GM23248 (cell line): ENCODE data around the gene IRF5. TPM values are rescaled to one million over a fixed set of nuclear protein-coding genes. Genes with fewer than 3 reads are reported as not detected.
"Not testable (repeated sequence)": the region's sequence is repeated elsewhere in the genome, so short reads cannot be mapped to it uniquely, and the experiment has no call there.

Experiments
- DNase-seq: peaks from one replicate; pipeline ENCODE4 v3.0.0-alpha.2; 2015
- H2AFZ ChIP-seq: fragments of 200-600 bp; sonication (generic); 2 replicates; pipeline ENCODE4 v1.6.1; 2016; ENCODE audit warnings: antibody characterized with exemption
- H3F3A ChIP-seq: fragments of 200-600 bp; sonication (generic); 2 replicates; pipeline ENCODE4 v1.6.1; 2016; ENCODE audit warnings: mild to moderate bottlenecking, antibody characterized with exemption, mixed run types; ENCODE audit not compliant: insufficient read depth
- H3K27ac ChIP-seq: fragments of 200-600 bp; sonication (generic); 2 replicates; pipeline ENCODE4 v1.5.1; 2016; ENCODE audit warnings: mild to moderate bottlenecking
- H3K27me3 ChIP-seq: fragments of 200-600 bp; sonication (generic); replicated peaks from 2 replicates; pipeline ENCODE4 v1.6.1; 2016; ENCODE audit warnings: mild to moderate bottlenecking; ENCODE audit not compliant: insufficient read depth
- H3K36me3 ChIP-seq: fragments of 200-600 bp; sonication (generic); 2 replicates; pipeline ENCODE4 v1.6.1; 2016; ENCODE audit warnings: low read depth, mild to moderate bottlenecking
- H3K4me1 ChIP-seq: fragments of 200-600 bp; sonication (generic); 2 replicates; pipeline ENCODE4 v1.6.1; 2016; ENCODE audit warnings: mild to moderate bottlenecking; ENCODE audit not compliant: insufficient read depth
- H3K4me2 ChIP-seq: fragments of 200-600 bp; sonication (generic); one replicate; pipeline ENCODE4 v1.6.1; 2016; ENCODE audit warnings: mild to moderate bottlenecking; ENCODE audit not compliant: unreplicated experiment
- H3K4me3 ChIP-seq: fragments of 200-600 bp; sonication (generic); 2 replicates; pipeline ENCODE4 v1.5.1; 2016; ENCODE audit warnings: mild to moderate bottlenecking
- H3K79me2 ChIP-seq: fragments of 200-600 bp; sonication (generic); 2 replicates; pipeline ENCODE4 v1.6.1; 2016; ENCODE audit warnings: mild to moderate bottlenecking; ENCODE audit not compliant: insufficient read depth
- H3K9ac ChIP-seq: fragments of 200-600 bp; sonication (generic); 2 replicates; pipeline ENCODE4 v1.6.1; 2016; ENCODE audit warnings: mild to moderate bottlenecking
- H3K9me2 ChIP-seq: fragments of 200-600 bp; sonication (generic); 2 replicates; pipeline ENCODE4 v1.6.1; 2016; ENCODE audit warnings: mixed run types, mild to moderate bottlenecking, moderate library complexity; ENCODE audit not compliant: insufficient read depth
- H3K9me3 ChIP-seq: fragments of 200-600 bp; sonication (generic); one replicate; pipeline ENCODE4 v1.6.1; 2017; ENCODE audit warnings: low read depth
- H4K20me1 ChIP-seq: fragments of 200-600 bp; sonication (generic); 2 replicates; pipeline ENCODE4 v1.6.0; 2016; ENCODE audit not compliant: insufficient read depth
- EZH2 ChIP-seq: fragments of 200-600 bp; sonication (generic); IDR thresholded peaks from 2 replicates; pipeline ENCODE4 v1.6.1; 2018; ENCODE audit warnings: antibody characterized with exemption, mild to moderate bottlenecking; ENCODE audit not compliant: insufficient read depth, poor library complexity, severe bottlenecking
- EZH2phosphoT487 ChIP-seq: fragments of 200-600 bp; sonication (generic); IDR thresholded peaks from 2 replicates; pipeline ENCODE4 v1.6.1; 2018; ENCODE audit warnings: antibody characterized with exemption, moderate library complexity, mild to moderate bottlenecking, low read depth; ENCODE audit not compliant: insufficient read depth
- WGBS, 2 experiments: methylation state at CpG; one replicate each; pipeline ENCODE4 v1.1.6; 2015 to 2017; ENCODE audit warnings: low lambda C conversion rate in 2 of 2, low coverage in 1 of 2; ENCODE audit errors: missing lambda C conversion rate in 2 of 2; 5-methylcytosine and 5-hydroxymethylcytosine counted together
- in situ Hi-C: fragments of 300-500 bp; cut with MboI; formaldehyde crosslinking; loops from 2 replicates; pipeline ENCODE4 v1.15.0; 2020
- polyA plus RNA-seq: library from polyadenylated mRNA; unstranded; fragments of >200 nt; fragmentation: Nextera tagmentation; extraction: Ambion mirVana; gene quantifications from 2 replicates; pipeline ENCODE4 v1.2.1, GENCODE V29; 2016
- total RNA-seq: library from RNA; depleted of rRNA; stranded (reverse); fragments of >200 nt; shearing (Covaris generic); gene quantifications from 2 replicates; pipeline ENCODE4 v1.2.3, GENCODE V29; 2014

IRF5 gene
- total and polyA plus RNA-seq, 2 experiments from 2014 or later = under 0.01 to 0.16 TPM

GRCh38 chr7:128941323-128941890, 3.7 kb downstream of the IRF5 start:
- H3K27me3 ChIP-seq = peaks cover 23% of the 10 kb centered on the region
- in situ Hi-C loops = no loop called here
- TF ChIP-seq EZH2 = no peak

GRCh38 chr7:128941946-128942526, 4.3 kb downstream of the IRF5 start:
- 63 to 72% methylated on average over 14 to 16 of the region's 16 CpGs for WGBS, 2 experiments
- DNase-seq = no peak
- no peaks in the 10 kb centered on the region for H3F3A ChIP-seq
- no peak overlapping the region for H3K4me2 ChIP-seq
- no peak overlapping the region for H3K4me3 ChIP-seq
- no peaks in the 10 kb centered on the region for H4K20me1 ChIP-seq
- H3K9me2 ChIP-seq = no peaks in the 10 kb centered on the region
- no peak overlapping the region for H3K27ac ChIP-seq
- TF ChIP-seq EZH2phosphoT487 = no peak
- no peak for TF ChIP-seq EZH2
- no peaks in the 10 kb centered on the region for H3K9me3 ChIP-seq
- no peak overlapping the region for H2AFZ ChIP-seq
- H3K27me3 ChIP-seq = peaks cover 17% of the 10 kb centered on the region; the same call in 1 of the 2 replicates
- H3K36me3 ChIP-seq = no peaks in the 10 kb centered on the region
- H3K4me1 ChIP-seq = no peaks in the 10 kb centered on the region
- no peak overlapping the region for H3K9ac ChIP-seq
- no peaks in the 10 kb centered on the region for H3K79me2 ChIP-seq
- in situ Hi-C loops = no loop called here

More at GRCh38 chr7:128941323-128941890, 3.7 kb downstream of the IRF5 start:
- H3K9me2 ChIP-seq = no peaks in the 10 kb centered on the region
- no peak for DNase-seq
- H3K27ac ChIP-seq = no peak overlapping the region
- H3K4me2 ChIP-seq = no peak overlapping the region
- H3K4me1 ChIP-seq = no peaks in the 10 kb centered on the region
- H4K20me1 ChIP-seq = no peaks in the 10 kb centered on the region
- H3K9me3 ChIP-seq = no peaks in the 10 kb centered on the region
- no peaks in the 10 kb centered on the region for H3F3A ChIP-seq
- no peaks in the 10 kb centered on the region for H3K36me3 ChIP-seq
- H2AFZ ChIP-seq = no peak overlapping the region
- H3K79me2 ChIP-seq = no peaks in the 10 kb centered on the region
- WGBS, 2 experiments = 81 to 88% methylated on average over 15 of the region's 15 CpGs
- no peak overlapping the region for H3K9ac ChIP-seq
- H3K4me3 ChIP-seq = no peak overlapping the region

- DNase-seq, H3K9me2 ChIP-seq, H3K27me3 ChIP-seq, H3K9me3 ChIP-seq, H3K4me2 ChIP-seq, H3K27ac ChIP-seq, in situ Hi-C loops, H3K9ac ChIP-seq, H3K79me2 ChIP-seq, H3K36me3 ChIP-seq, H3K4me3 ChIP-seq, H4K20me1 ChIP-seq, H2AFZ ChIP-seq, H3F3A ChIP-seq, H3K4me1 ChIP-seq: not testable (repeated sequence)
- WGBS, 2 experiments = 82 to 94% methylated on average over 2 of the region's 2 CpGs
Measured at GRCh38 chr7:128943251-128943650, 5.5 kb downstream of the IRF5 start.

- WGBS, 2 experiments = 60 to 63% methylated on average over 7 of the region's 7 CpGs
- in situ Hi-C loops = no loop called here
- Histone ChIP-seq H4K20me1 (no peaks in the 10 kb centered on the region), H3K9me2 (no peaks in the 10 kb centered on the region), H3K9me3 (no peaks in the 10 kb centered on the region), H3K27me3 (0 out of 2 replicates have a peak, but pooled peaks cover 2% of the 10 kb centered on the region), H3K9ac (no peak overlapping the region), H3K79me2 (no peaks in the 10 kb centered on the region), H3F3A (no peaks in the 10 kb centered on the region), H3K27ac (no peak overlapping the region), H3K4me3 (no peak overlapping the region), H2AFZ (no peak overlapping the region), H3K4me1 (no peaks in the 10 kb centered on the region), H3K4me2 (no peak overlapping the region), H3K36me3 (no peaks in the 10 kb centered on the region)
- TF ChIP-seq EZH2phosphoT487 = no peak
- no peak for TF ChIP-seq EZH2
- DNase-seq = no peak
Measured at GRCh38 chr7:128944487-128945236, 6.9 kb downstream of the IRF5 start.
